Smooth muscle cell (in vitro differentiated cells): ENCODE results near the gene SUGCT. TPM values are rescaled to one million over a fixed set of nuclear protein-coding genes. Genes with fewer than 3 reads are reported as not detected.

Experiments used
- DNase-seq: peaks from one replicate; lab custom pipeline; 2025; ENCODE audit not compliant: unreplicated experiment; lab: John Stamatoyannopoulos, UW
- H2AFZ ChIP-seq: fragments of 200-600 bp; sonication (generic); 2 replicates; pipeline ENCODE4 v1.6.0; 2016; ENCODE audit warnings: antibody characterized with exemption, low read depth, mild to moderate bottlenecking
- H3F3A ChIP-seq: fragments of 200-600 bp; sonication (generic); 2 replicates; pipeline ENCODE4 v1.6.0; 2017; ENCODE audit warnings: antibody characterized with exemption, low read depth
- H3K27ac ChIP-seq: fragments of 200-600 bp; sonication (generic); 2 replicates; pipeline ENCODE4 v1.5.1; 2016; ENCODE audit warnings: low read depth, mild to moderate bottlenecking
- H3K27me3 ChIP-seq: fragments of 200-600 bp; sonication (generic); 2 replicates; pipeline ENCODE4 v1.6.1; 2016; ENCODE audit warnings: low read depth, mild to moderate bottlenecking
- H3K36me3 ChIP-seq: fragments of 200-600 bp; sonication (generic); 2 replicates; pipeline ENCODE4 v1.5.1; 2016; ENCODE audit warnings: low read depth
- H3K4me1 ChIP-seq: fragments of 200-600 bp; sonication (generic); 2 replicates; pipeline ENCODE4 v1.5.1; 2016; ENCODE audit warnings: low read depth
- H3K4me2 ChIP-seq: fragments of 200-600 bp; sonication (generic); 2 replicates; pipeline ENCODE4 v1.6.0; 2016; ENCODE audit warnings: mild to moderate bottlenecking
- H3K4me3 ChIP-seq: fragments of 200-600 bp; sonication (generic); 2 replicates; pipeline ENCODE4 v1.5.1; 2016; ENCODE audit warnings: mild to moderate bottlenecking
- H3K79me2 ChIP-seq: fragments of 200-600 bp; sonication (generic); 2 replicates; pipeline ENCODE4 v1.6.0; 2016; ENCODE audit warnings: low read depth, mild to moderate bottlenecking
- H3K9ac ChIP-seq: fragments of 200-600 bp; sonication (generic); 2 replicates; pipeline ENCODE4 v1.6.0; 2016; ENCODE audit warnings: low read depth
- H3K9me3 ChIP-seq: fragments of 200-600 bp; sonication (generic); replicated peaks from 2 replicates; pipeline ENCODE4 v1.5.1; 2016; ENCODE audit warnings: low read depth
- H4K20me1 ChIP-seq: fragments of 200-600 bp; sonication (generic); 2 replicates; pipeline ENCODE4 v1.6.0; 2016; ENCODE audit warnings: low read depth
- WGBS: methylation state at CpG from one replicate; pipeline ENCODE4 v1.1.7; 2016; ENCODE audit warnings: low lambda C conversion rate; 5-methylcytosine and 5-hydroxymethylcytosine counted together
- polyA plus RNA-seq: library from polyadenylated mRNA; unstranded; fragments of >200 nt; fragmentation: Nextera tagmentation; extraction: Ambion mirVana; gene quantifications from 2 replicates; pipeline ENCODE4 v1.2.1, GENCODE V29; 2016
- total RNA-seq: library from RNA; depleted of rRNA; stranded (reverse); fragments of >200 nt; gene quantifications from 2 replicates; pipeline ENCODE4 v1.2.3, GENCODE V29; 2014
- TF ChIP-seq, protein P1 (sequence below): fragments of 200-600 bp; sonication (generic); IDR thresholded peaks from 2 replicates; pipeline ENCODE4 v1.5.1; 2017; ENCODE audit warnings: borderline replicate concordance, mild to moderate bottlenecking, antibody characterized with exemption; ENCODE audit not compliant: insufficient read depth, poor library complexity, severe bottlenecking

SUGCT gene
- total and polyA plus RNA-seq, 2 experiments from 2014 or later: 16.9 to 65.8 TPM

DNA sequence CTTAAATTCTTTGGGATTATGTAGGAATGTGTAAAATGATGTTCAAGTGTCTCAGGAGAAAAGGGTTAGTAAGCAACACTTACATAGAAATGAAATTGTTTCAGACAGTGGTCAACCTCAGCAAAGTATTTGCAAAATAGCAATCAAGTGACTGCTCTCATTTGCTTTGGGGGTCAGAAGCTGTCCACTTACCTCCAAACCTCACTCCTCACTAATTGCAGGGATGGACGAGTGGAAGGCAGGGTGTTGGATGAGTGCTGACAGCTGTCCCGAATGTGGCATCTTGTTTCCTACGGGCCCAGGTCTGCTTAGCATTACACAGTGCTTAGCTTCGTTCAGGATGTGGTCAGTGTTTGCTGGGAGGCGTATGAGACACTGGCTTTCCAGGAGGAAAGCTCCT, 437.0 kb downstream of the SUGCT start:
- Histone ChIP-seq H3K79me2 (no peaks in the 10 kb centered on the region), H3K27ac (peak overlapping the region; percentile 96), H3F3A (peaks cover 3% of the 10 kb centered on the region), H3K4me2 (peak overlapping the region; percentile 74), H3K9ac (peak overlapping the region; percentile 77), H3K9me3 (no peaks in the 10 kb centered on the region), H4K20me1 (no peaks in the 10 kb centered on the region), H3K4me3 (no peak overlapping the region), H2AFZ (no peak overlapping the region), H3K4me1 (peaks cover 23% of the 10 kb centered on the region), H3K27me3 (no peaks in the 10 kb centered on the region), H3K36me3 (no peaks in the 10 kb centered on the region)
- TF ChIP-seq, protein P1, sequence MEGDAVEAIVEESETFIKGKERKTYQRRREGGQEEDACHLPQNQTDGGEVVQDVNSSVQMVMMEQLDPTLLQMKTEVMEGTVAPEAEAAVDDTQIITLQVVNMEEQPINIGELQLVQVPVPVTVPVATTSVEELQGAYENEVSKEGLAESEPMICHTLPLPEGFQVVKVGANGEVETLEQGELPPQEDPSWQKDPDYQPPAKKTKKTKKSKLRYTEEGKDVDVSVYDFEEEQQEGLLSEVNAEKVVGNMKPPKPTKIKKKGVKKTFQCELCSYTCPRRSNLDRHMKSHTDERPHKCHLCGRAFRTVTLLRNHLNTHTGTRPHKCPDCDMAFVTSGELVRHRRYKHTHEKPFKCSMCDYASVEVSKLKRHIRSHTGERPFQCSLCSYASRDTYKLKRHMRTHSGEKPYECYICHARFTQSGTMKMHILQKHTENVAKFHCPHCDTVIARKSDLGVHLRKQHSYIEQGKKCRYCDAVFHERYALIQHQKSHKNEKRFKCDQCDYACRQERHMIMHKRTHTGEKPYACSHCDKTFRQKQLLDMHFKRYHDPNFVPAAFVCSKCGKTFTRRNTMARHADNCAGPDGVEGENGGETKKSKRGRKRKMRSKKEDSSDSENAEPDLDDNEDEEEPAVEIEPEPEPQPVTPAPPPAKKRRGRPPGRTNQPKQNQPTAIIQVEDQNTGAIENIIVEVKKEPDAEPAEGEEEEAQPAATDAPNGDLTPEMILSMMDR: no peak
- no peak for DNase-seq
- WGBS: 3% methylated on average over 5 of the region's 5 CpGs

DNA sequence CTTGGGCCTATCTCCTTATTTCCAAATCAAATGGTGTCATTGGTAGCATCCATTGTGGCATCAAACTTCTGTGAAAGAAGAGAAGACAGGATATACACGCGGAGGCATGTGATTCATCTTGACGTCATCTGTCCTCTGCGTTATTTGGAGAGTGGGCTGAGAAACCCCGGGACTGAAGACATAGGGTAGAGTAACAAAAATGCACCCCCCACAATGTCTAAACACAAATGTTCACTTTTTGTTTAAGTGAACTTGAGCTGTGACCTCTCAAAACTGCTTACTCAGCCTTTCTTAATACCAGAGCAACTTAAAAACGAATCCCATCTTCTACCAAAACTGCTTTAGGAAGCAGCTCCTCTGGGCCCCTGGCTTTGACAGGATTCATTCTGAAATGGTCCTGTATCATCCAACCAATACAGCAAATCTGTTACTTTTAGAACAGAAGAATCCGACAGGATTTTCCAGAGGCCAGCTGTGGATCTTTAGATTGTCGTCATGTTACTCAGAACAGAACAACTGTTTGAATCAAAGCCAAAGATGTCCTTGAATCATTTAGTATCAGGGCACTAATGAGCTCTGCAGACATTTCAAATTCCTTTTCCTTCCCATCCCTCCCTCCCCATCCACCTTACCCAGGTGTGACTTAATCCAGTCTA, 438.1 kb downstream of the SUGCT start:
- no peaks in the 10 kb centered on the region for H4K20me1 ChIP-seq
- H3K36me3 ChIP-seq: no peaks in the 10 kb centered on the region
- no peak for DNase-seq
- WGBS: 27% methylated on average over 8 of the region's 8 CpGs
- H3K9ac ChIP-seq: peak overlapping the region; percentile 77
- H3K4me3 ChIP-seq: no peak overlapping the region
- H3K4me2 ChIP-seq: peak overlapping the region; percentile 74
- H3K27me3 ChIP-seq: no peaks in the 10 kb centered on the region
- peak overlapping the region; percentile 96 for H3K27ac ChIP-seq
- H3K9me3 ChIP-seq: no peaks in the 10 kb centered on the region
- H3K79me2 ChIP-seq: no peaks in the 10 kb centered on the region
- H2AFZ ChIP-seq: peak overlapping the region; percentile 31
- TF ChIP-seq, protein P1: no peak
- H3F3A ChIP-seq: peaks cover 3% of the 10 kb centered on the region
- H3K4me1 ChIP-seq: peaks cover 23% of the 10 kb centered on the region

DNA sequence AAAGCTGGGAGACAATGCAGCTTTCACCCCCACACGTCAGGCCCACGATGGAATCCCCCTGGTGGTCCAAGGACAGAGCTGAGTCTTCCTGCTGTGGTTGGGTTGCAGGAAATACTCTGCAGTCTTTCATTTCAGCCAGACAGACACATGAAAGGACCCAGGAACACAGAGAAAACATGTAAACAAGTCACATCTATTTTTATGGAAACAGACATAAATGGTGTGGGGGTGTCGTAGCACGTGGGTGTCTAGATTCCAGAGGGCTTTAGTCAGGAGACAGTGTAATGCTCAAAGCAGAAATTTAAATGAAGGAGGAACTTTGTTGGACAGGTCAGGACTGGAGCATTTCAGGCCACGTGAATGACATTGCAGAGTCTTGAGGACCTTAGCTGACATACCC, 444.6 kb downstream of the SUGCT start:
- peak overlapping the region; percentile 25 for H3K4me2 ChIP-seq
- H3K27ac ChIP-seq: peak overlapping the region; percentile 81
- no peak overlapping the region for H2AFZ ChIP-seq
- no peaks in the 10 kb centered on the region for H3K9me3 ChIP-seq
- no peak for DNase-seq
- peaks cover 5% of the 10 kb centered on the region for H3K4me1 ChIP-seq
- H3K4me3 ChIP-seq: no peak overlapping the region
- no peaks in the 10 kb centered on the region for H3K36me3 ChIP-seq
- WGBS: 11% methylated on average over 5 of the region's 5 CpGs
- H4K20me1 ChIP-seq: no peaks in the 10 kb centered on the region
- H3K27me3 ChIP-seq: no peaks in the 10 kb centered on the region
- no peaks in the 10 kb centered on the region for H3F3A ChIP-seq
- no peaks in the 10 kb centered on the region for H3K79me2 ChIP-seq
- H3K9ac ChIP-seq: peak overlapping the region; percentile 50
- TF ChIP-seq, protein P1: no peak

DNA sequence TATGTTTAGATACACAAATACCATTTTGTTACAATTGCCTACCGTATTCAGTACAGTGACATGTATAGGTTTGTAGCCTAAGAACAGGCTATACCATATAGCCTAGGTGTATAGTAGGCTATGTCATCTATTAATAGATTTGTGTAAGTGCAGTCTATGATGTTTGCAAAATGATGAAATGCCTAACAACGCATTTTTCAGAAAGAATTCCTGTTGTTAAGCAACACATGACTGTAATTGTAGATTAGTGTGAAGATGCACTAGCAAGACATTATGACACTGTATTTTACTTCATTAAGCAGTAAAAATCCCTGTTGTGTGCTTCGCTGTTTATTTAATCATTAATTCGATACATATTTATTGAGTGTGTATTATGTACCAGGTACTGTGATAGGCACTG, 446.0 kb downstream of the SUGCT start:
- Histone ChIP-seq H3K9ac (no peak overlapping the region), H3K4me2 (no peak overlapping the region), H4K20me1 (no peaks in the 10 kb centered on the region), H3K79me2 (no peaks in the 10 kb centered on the region), H3K4me3 (no peak overlapping the region), H3K27me3 (no peaks in the 10 kb centered on the region), H3K4me1 (peaks cover 5% of the 10 kb centered on the region), H3K9me3 (no peaks in the 10 kb centered on the region), H3K27ac (peak overlapping the region; percentile 81), H3K36me3 (no peaks in the 10 kb centered on the region), H3F3A (no peaks in the 10 kb centered on the region), H2AFZ (no peak overlapping the region)
- TF ChIP-seq, protein P1: no peak
- no peak for DNase-seq
- WGBS: 94% methylated on average over 4 of the region's 4 CpGs
